LNCAP (cell line): ENCODE results near the gene FRK.

Experiments used
- TF ChIP-seq, protein P1 (sequence below): fragments of 450-650 bp; IDR thresholded peaks from 2 replicates; pipeline ENCODE4 v1.5.1; 2017; ENCODE audit warnings: mild to moderate bottlenecking

FRK gene

GRCh38 chr6:116029535-116029934 lies 31.2 kb downstream of the FRK start:
- TF ChIP-seq, protein P1, sequence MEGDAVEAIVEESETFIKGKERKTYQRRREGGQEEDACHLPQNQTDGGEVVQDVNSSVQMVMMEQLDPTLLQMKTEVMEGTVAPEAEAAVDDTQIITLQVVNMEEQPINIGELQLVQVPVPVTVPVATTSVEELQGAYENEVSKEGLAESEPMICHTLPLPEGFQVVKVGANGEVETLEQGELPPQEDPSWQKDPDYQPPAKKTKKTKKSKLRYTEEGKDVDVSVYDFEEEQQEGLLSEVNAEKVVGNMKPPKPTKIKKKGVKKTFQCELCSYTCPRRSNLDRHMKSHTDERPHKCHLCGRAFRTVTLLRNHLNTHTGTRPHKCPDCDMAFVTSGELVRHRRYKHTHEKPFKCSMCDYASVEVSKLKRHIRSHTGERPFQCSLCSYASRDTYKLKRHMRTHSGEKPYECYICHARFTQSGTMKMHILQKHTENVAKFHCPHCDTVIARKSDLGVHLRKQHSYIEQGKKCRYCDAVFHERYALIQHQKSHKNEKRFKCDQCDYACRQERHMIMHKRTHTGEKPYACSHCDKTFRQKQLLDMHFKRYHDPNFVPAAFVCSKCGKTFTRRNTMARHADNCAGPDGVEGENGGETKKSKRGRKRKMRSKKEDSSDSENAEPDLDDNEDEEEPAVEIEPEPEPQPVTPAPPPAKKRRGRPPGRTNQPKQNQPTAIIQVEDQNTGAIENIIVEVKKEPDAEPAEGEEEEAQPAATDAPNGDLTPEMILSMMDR = no peak

- TF ChIP-seq, protein P1 = no peak
Observed at GRCh38 chr6:116028233-116028632, 32.5 kb downstream of the FRK start.

- TF ChIP-seq, protein P1 = no peak
Observed at GRCh38 chr6:116027801-116028200, 32.9 kb downstream of the FRK start.

DNA sequence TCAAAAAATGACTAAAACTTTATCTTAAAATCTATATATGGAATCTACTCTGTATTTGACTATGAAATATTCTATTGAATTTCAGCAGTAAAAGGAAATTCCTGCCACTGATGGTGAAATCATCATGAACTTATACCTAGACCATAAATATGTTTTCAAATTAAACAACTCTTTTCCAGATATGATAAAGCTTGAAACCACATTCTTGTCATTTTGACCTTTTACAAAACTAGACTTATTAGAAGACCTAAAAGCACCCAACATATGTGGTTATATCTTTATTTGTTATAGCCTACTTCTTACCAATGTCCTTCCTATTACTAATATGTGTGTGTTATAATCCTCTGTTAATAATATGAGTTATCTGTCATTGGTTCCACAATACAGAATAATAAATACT lies 35.3 kb downstream of the FRK start:
- TF ChIP-seq, protein P1 = no peak

GRCh38 chr6:116022841-116023445 lies 37.7 kb downstream of the FRK start:
- TF ChIP-seq, protein P1 = no peak

GRCh38 chr6:116020738-116021137 lies 40.0 kb downstream of the FRK start:
- TF ChIP-seq, protein P1 = no peak

- TF ChIP-seq, protein P1 = no peak
Observed at GRCh38 chr6:116019428-116019827, 41.3 kb downstream of the FRK start.

DNA sequence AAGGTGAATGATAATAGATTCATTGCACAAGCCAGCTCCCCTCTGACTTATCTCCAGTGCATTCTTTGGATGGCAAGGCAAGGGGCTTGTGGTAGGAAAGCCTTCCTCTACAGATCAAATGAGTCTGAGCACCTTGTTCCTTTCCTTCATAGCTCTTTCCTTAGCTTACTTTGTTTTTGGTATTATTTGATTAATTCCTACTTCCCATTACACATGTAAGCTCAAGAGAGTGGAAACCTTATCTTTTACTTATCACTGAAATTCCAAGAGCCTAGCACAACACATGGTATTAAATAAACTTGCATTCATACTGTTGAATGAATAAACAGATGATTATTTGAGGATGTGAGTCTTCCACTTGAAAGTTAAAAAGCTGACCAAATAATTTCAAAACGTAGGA lies 41.7 kb downstream of the FRK start:
- TF ChIP-seq, protein P1 = no peak
